ENCODE measurements around the gene NIPSNAP2.

The NIPSNAP2 gene

GRCh38 chr7:55964261-55965099 is at the start of gene NIPSNAP2:
Gene NIPSNAP2, plus strand, starts transcription at chr7:55964585. Its CDS starts 25 bp downstream, at chr7:55964610.
- peak; percentile 89 for DNase-seq (ENCODE audit: extremely low spot score)
- TF ChIP-seq CTCF (IDR thresholded peaks at IDR 0.05; ENCODE audit: control extremely low read depth, extremely low read depth, low read depth, missing control alignments) = peak; percentile 91
- ChIA-PET POLR2A (no interaction called here), CTCF (interaction anchor here (0.6 to 3.7 kb wide), 40 partner anchors 9 to 684 kb away, joined by 3 to 25 read pairs (median 3); partner anchors contain the start of genes CCT6A, PSPH and ZNF713)

- no peak for TF ChIP-seq CTCF (IDR thresholded peaks at IDR 0.05; ENCODE audit: control extremely low read depth, extremely low read depth, low read depth, missing control alignments)
- DNase-seq (ENCODE audit: extremely low spot score) = no peak
- ChIA-PET POLR2A (no interaction called here), CTCF (interaction anchor here (1.0 to 1.3 kb wide), 3 partner anchors 9 to 46 kb away, joined by 3 to 4 read pairs (median 3); no protein-coding TSS in a partner anchor)
These were observed 46.6 kb upstream of the NIPSNAP2 start for GRCh38 chr7:55917771-55918170.

DNA sequence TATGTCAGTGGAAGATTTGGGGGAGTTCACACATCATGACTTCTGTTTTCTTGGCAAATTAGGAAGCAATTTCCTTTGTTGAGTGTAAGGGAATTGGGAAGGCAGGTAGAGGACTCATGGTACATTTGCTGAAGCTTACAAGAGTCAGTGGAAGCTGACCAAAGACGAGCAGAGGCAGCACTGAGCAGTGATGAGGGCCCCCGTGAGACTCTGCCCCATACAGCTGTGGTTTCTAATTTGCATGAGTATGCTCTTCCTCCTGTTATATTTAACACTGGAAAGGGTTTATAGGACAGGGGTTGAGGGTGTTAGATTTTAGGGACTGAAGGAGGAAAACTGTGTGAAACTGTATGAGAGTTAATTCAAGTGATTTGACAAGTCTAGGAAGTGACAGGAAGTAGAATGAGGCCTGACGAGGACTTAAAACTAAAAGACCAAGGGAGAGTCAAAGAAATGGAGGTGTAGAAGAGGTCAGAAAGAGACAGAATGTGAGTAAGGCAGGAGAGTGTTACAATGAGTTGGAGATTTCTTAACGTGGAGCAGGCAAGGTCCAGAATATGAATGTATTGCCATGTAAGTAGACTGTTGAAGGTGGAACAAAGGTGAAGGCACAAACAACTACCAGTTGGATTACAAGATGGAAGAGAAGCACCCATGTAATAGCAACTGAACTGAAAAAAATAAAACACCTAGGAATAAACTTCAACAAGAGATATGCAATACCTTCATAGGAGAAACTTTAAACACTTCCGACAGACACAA is 36.2 kb upstream of the NIPSNAP2 start:
- no peak for DNase-seq (ENCODE audit: extremely low spot score)
- ChIA-PET POLR2A (no interaction called here), CTCF (interaction anchor here (1.2 to 1.8 kb wide), 2 partner anchors 9 kb away, joined by 3 to 4 read pairs; no protein-coding TSS in a partner anchor)
- TF ChIP-seq CTCF (IDR thresholded peaks at IDR 0.05; ENCODE audit: control extremely low read depth, extremely low read depth, low read depth, missing control alignments) = no peak

DNA sequence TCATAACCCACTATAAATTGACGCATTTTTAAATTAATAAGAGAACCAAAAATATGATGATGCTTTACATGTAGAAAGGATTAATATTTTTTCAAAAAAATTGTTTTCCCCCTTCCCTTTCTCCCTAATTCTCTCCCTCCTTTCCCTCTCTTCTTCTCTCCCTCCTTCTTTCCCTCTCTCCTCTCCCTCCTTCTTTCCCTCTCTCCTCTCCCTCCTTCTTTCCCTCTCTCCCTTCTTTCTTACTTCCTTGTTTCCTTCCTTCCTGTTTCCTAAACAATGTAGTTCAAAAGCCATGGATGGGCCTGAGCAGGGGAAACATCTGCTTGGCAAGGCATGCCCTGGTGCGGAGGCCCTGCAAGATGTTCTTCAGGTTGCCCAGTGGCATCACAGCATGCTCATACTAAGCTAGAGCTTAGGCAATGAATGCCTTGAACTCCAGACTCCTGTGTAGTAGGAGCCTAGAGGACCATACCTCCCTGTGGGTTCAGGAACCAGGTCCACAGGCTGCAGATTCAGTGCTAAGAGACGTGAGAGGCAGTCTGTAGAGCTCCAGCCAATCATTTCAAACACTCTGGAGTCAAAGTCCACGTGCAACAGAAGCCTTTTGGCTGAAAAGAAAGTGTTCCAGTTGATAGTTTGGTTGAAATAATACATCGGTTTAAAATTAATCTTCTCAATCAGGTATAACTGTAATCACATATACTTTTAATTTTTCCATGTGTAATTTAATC is 32.8 kb upstream of the NIPSNAP2 start:
- no peak for DNase-seq (ENCODE audit: extremely low spot score)
- ChIA-PET POLR2A (no interaction called here), CTCF (no interaction called here)
- no peak for TF ChIP-seq CTCF (IDR thresholded peaks at IDR 0.05; ENCODE audit: control extremely low read depth, extremely low read depth, low read depth, missing control alignments)

DNA sequence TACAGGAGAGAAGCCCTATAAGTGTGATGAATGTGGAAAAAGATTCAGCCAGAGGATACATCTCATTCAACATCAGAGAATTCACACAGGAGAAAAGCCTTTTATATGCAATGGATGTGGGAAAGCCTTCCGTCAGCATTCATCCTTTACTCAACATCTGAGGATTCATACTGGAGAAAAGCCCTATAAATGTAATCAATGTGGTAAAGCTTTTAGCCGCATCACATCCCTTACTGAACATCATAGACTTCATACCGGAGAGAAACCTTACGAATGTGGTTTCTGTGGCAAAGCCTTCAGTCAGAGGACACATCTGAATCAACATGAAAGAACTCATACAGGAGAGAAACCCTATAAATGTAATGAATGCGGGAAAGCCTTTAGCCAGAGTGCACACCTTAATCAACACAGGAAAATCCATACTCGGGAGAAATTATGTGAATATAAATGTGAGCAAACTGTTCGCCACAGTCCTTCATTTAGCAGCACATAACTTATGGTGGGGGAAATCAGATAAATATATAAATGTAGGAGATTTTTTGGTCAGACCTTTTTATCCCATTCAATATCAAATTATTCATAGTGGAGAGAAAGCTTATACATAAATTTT is 24.8 kb upstream of the NIPSNAP2 start:
- TF ChIP-seq CTCF (IDR thresholded peaks at IDR 0.05; ENCODE audit: control extremely low read depth, extremely low read depth, low read depth, missing control alignments) = no peak
- ChIA-PET POLR2A (interaction anchor here (0.6 kb wide), 1 partner anchor 371 kb away, joined by 4 read pairs; no protein-coding TSS in a partner anchor), CTCF (no interaction called here)
- no peak for DNase-seq (ENCODE audit: extremely low spot score)

- POLR2A ChIA-PET = no interaction called here
- no peak for DNase-seq (ENCODE audit: extremely low spot score)
- CTCF ChIA-PET = no interaction called here
- TF ChIP-seq CTCF (IDR thresholded peaks at IDR 0.05; ENCODE audit: control extremely low read depth, extremely low read depth, low read depth, missing control alignments) = no peak
These were observed 17.8 kb upstream of the NIPSNAP2 start for GRCh38 chr7:55946545-55946944.
